Endothelial cell of umbilical vein (primary cell): Measurements from ENCODE around the gene NKTR.

ENCODE experiments used
- EZH2 ChIP-seq: IDR thresholded peaks from 2 replicates; pipeline ENCODE4 v1.6.1; 2012; ENCODE audit warnings: borderline replicate concordance, low read depth, mild to moderate bottlenecking, moderate library complexity, low read length, inconsistent platforms; ENCODE audit not compliant: severe bottlenecking
- MYC ChIP-seq: IDR thresholded peaks from one replicate; pipeline ENCODE4 v1.6.1; 2011; ENCODE audit warnings: mild to moderate bottlenecking, low read depth, low read length
- POLR2AphosphoS5 ChIP-seq: IDR thresholded peaks from 2 replicates; pipeline ENCODE4 v1.6.1; 2012; ENCODE audit warnings: low read depth, mild to moderate bottlenecking, control low read depth, low read length, moderate library complexity; ENCODE audit not compliant: insufficient read depth

DNA sequence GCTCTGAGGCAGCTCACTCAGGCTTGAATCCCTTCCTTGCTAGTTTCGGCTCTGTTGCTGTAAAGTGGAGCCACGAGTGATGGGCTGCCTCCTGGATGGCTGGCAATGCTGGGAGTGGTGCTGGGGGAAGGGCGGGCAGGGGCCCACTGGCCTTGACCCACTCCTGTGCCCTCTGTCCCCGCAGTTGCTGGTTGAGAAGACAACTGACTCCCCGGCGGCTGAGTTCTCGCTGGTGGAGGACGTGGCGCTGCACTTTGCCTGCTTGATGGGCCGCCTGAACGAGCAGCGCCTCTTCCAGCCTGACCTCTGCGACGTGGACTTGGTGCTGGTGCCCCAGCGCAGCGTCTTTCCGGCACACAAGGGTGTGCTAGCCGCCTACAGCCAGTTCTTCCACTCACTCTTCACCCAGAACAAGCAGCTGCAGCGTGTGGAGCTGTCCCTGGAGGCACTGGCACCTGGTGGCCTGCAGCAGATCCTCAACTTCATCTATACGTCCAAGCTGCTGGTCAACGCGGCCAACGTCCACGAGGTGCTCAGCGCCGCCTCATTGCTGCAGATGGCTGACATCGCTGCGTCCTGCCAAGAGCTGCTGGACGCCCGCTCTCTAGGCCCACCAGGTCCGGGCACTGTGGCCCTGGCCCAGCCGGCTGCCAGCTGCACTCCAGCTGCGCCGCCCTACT lies 57.7 kb downstream of the NKTR start:
- TF ChIP-seq EZH2 (no peak), MYC (no peak), POLR2AphosphoS5 (no peak)
